Measurements from ENCODE around the gene CCND1. TPM values are rescaled to one million over a fixed set of nuclear protein-coding genes. Genes with fewer than 3 reads are reported as not detected.

CCND1 gene
- total and polyA plus RNA-seq, 10 of the 15 experiments (the other 5 are each of a cell fraction or from before 2014, with no cell fraction given), result 0.09 to 6.6 (median 0.59) TPM; not detected in 2

DNA sequence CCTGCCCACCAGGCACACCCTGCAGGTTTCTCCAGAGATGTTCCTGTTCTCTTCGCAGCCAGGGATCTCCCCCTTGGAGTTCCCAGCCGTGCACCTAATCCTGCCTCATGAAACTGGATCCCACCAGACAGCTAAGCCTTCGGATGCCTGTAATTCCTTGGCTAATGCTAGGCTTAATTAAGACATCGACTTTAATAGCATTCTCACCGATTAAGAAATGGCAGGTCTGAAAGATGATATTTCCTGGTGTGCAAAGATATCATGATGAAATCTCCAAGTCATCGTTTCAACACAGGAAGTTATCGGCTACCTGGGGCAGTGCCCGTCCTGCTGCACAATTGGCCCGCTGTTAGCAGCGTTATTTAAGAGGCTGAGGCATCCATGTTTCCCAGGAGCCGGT is 41.5 kb upstream of the CCND1 start:
- Histone ChIP-seq H3K79me2 (ENCODE audit: control insufficient read depth, insufficient read depth, low read length) (no peaks in the 10 kb centered on the region), H4K20me1 (ENCODE audit: control insufficient read depth, insufficient read depth) (no peaks in the 10 kb centered on the region), H3K4me3 (no peak overlapping the region), H3K9me3 (replicated peaks; ENCODE audit: control insufficient read depth, insufficient read depth, low read length) (no peaks in the 10 kb centered on the region), H3K36me3 (ENCODE audit: control insufficient read depth in 2 of 2, insufficient read depth in 2 of 2, low read length in 1 of 2) (no peaks in the 10 kb centered on the region), H3K27ac (ENCODE audit: control insufficient read depth, insufficient read depth) (no peak overlapping the region), H3K27me3 (replicated peaks in 1 of 2; ENCODE audit: control insufficient read depth in 2 of 2, insufficient read depth in 2 of 2, low read length in 1 of 2) (no peaks in the 10 kb centered on the region; a peak in 4 of 4 replicates), H2AFZ (ENCODE audit: control insufficient read depth, low read depth, low read length) (no peak overlapping the region), H3K4me2 (ENCODE audit: control insufficient read depth, insufficient read depth) (no peak overlapping the region), H3K4me1 (ENCODE audit: control insufficient read depth, insufficient read depth, low read length) (no peaks in the 10 kb centered on the region), H3K9ac (ENCODE audit: control insufficient read depth, insufficient read depth, low read length) (no peak overlapping the region)
- no TSS peak for BruUV-seq (replicated peaks)
- ChIA-PET CTCF (no interaction called here), SMC1A (ENCODE audit: uncharacterized antibody, unreplicated experiment) (no interaction called here), POLR2A (interaction anchor here (0.9 kb wide), 1 partner anchor 10 kb away, joined by 3 read pairs; no protein-coding TSS in a partner anchor), RAD21 (ENCODE audit: unreplicated experiment) (no interaction called here)
- DNase-seq (ENCODE audit: low read depth, low spot score), result no peak
- ATAC-seq, result no peak
- 45% methylated on average over 11 of the region's 11 CpGs for WGBS (ENCODE audit: insufficient coverage, insufficient replicate concordance, low lambda C conversion rate, missing lambda C conversion rate)
- in situ Hi-C loops (cut with MboI) (no loop called here), intact Hi-C loops (cut with micrococcal nuclease; ENCODE audit: unreplicated experiment) (no loop called here)
- no peak for FAIRE-seq
- TF ChIP-seq NFYA (IDR thresholded peaks at IDR 0.05; ENCODE audit: borderline replicate concordance, low read depth, low read length) (no peak), MYB (IDR thresholded peaks at IDR 0.05; ENCODE audit: borderline replicate concordance, low read depth, low read length) (no peak), HCFC1 (IDR thresholded peaks at IDR 0.05; ENCODE audit: low read length) (no peak), POLR2AphosphoS2 (IDR thresholded peaks at IDR 0.05; ENCODE audit: low read depth, low read length) (no peak), ATF7 (IDR thresholded peaks at IDR 0.05; ENCODE audit: low read depth) (no peak), PAX5 (IDR thresholded peaks at IDR 0.05; ENCODE audit: borderline replicate concordance, low read depth, low read length) (no peak), HDGF (IDR thresholded peaks at IDR 0.05) (no peak), SUZ12 (IDR thresholded peaks at IDR 0.05; ENCODE audit: unreplicated experiment) (no peak), POLR2AphosphoS5 (IDR thresholded peaks at IDR 0.05; ENCODE audit: low read length) (no peak), EP300 (IDR thresholded peaks at IDR 0.05; ENCODE audit: borderline replicate concordance in 1 of 2, control insufficient read depth in 1 of 2, low read depth in 2 of 2, low read length in 2 of 2) (no peak)
- TF ChIP-seq, protein P1, sequence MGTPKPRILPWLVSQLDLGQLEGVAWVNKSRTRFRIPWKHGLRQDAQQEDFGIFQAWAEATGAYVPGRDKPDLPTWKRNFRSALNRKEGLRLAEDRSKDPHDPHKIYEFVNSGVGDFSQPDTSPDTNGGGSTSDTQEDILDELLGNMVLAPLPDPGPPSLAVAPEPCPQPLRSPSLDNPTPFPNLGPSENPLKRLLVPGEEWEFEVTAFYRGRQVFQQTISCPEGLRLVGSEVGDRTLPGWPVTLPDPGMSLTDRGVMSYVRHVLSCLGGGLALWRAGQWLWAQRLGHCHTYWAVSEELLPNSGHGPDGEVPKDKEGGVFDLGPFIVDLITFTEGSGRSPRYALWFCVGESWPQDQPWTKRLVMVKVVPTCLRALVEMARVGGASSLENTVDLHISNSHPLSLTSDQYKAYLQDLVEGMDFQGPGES (IDR thresholded peaks at IDR 0.05), result no peak
- TF ChIP-seq, protein P2, sequence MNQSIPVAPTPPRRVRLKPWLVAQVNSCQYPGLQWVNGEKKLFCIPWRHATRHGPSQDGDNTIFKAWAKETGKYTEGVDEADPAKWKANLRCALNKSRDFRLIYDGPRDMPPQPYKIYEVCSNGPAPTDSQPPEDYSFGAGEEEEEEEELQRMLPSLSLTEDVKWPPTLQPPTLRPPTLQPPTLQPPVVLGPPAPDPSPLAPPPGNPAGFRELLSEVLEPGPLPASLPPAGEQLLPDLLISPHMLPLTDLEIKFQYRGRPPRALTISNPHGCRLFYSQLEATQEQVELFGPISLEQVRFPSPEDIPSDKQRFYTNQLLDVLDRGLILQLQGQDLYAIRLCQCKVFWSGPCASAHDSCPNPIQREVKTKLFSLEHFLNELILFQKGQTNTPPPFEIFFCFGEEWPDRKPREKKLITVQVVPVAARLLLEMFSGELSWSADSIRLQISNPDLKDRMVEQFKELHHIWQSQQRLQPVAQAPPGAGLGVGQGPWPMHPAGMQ (IDR thresholded peaks at IDR 0.05; ENCODE audit: borderline replicate concordance), result no peak
- TF ChIP-seq, protein P3, sequence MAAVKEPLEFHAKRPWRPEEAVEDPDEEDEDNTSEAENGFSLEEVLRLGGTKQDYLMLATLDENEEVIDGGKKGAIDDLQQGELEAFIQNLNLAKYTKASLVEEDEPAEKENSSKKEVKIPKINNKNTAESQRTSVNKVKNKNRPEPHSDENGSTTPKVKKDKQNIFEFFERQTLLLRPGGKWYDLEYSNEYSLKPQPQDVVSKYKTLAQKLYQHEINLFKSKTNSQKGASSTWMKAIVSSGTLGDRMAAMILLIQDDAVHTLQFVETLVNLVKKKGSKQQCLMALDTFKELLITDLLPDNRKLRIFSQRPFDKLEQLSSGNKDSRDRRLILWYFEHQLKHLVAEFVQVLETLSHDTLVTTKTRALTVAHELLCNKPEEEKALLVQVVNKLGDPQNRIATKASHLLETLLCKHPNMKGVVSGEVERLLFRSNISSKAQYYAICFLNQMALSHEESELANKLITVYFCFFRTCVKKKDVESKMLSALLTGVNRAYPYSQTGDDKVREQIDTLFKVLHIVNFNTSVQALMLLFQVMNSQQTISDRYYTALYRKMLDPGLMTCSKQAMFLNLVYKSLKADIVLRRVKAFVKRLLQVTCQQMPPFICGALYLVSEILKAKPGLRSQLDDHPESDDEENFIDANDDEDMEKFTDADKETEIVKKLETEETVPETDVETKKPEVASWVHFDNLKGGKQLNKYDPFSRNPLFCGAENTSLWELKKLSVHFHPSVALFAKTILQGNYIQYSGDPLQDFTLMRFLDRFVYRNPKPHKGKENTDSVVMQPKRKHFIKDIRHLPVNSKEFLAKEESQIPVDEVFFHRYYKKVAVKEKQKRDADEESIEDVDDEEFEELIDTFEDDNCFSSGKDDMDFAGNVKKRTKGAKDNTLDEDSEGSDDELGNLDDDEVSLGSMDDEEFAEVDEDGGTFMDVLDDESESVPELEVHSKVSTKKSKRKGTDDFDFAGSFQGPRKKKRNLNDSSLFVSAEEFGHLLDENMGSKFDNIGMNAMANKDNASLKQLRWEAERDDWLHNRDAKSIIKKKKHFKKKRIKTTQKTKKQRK (IDR thresholded peaks at IDR 0.05; ENCODE audit: low read depth, low read length), result no peak
